HCT116 (cell line): ENCODE results near the gene ADI1. TPM values are rescaled to one million over a fixed set of nuclear protein-coding genes. Genes with fewer than 3 reads are reported as not detected.

Experiments
- ATAC-seq: fragments of 200-7000 bp; cut with Tn5 transposase; 2 replicates; pipeline ENCODE4 v1.9.1; 2020; ENCODE audit warnings: mild to moderate bottlenecking, moderate library complexity
- BruUV-seq: library from RNA; stranded (reverse); fragments of 400-500 nt; replicated peaks from 2 replicates; lab custom pipeline; 2021; lab: Mats Ljungman, UMichigan
- CTCF ChIA-PET: fragments of 300-600 bp; sonication (Branson Sonifier 250); formaldehyde crosslinking; loops from one replicate; lab custom pipeline; 2021; ENCODE audit warnings: antibody characterized with exemption; lab: Charles Lee
- POLR2A ChIA-PET: fragments of 300-600, 350-600 bp; sonication (Branson Sonifier 250); formaldehyde crosslinking; loops from one replicate; lab custom pipeline; 2021; ENCODE audit warnings: antibody characterized with exemption; lab: Charles Lee
- RAD21 ChIA-PET, 2 experiments: fragments of 300-600 bp; sonication (Branson Sonifier 250); formaldehyde crosslinking; loops; one replicate each; lab custom pipeline; 2023; ENCODE audit warnings: low total read pairs in 2 of 2; ENCODE audit not compliant: uncharacterized antibody in 2 of 2, unreplicated experiment in 2 of 2, low non-redundant PET in 1 of 2; lab: Charles Lee
- DNase-seq: peaks from one replicate; pipeline ENCODE4 v3.0.0-alpha.2; 2010; ENCODE audit warnings: low read depth, low spot score
- H2AFZ ChIP-seq: fragments of 200-600 bp; shearing (Covaris generic), sonication (generic); 2 replicates; pipeline ENCODE4 v1.6.1; 2017; ENCODE audit warnings: low read depth, mixed run types, mixed read lengths, antibody characterized with exemption, low read length; ENCODE audit not compliant: poor library complexity, severe bottlenecking
- H3K27ac ChIP-seq: 2 replicates; pipeline ENCODE4 v1.5.1; 2012; ENCODE audit warnings: low read depth, low read length
- H3K27me3 ChIP-seq: fragments of 200-600 bp; sonication (generic); 2 replicates; pipeline ENCODE4 v1.6.1; 2016; ENCODE audit warnings: mixed run types, low read length, mixed read lengths; ENCODE audit not compliant: insufficient read depth
- H3K36me3 ChIP-seq, 2 experiments: fragments of 200-500 bp in 1 of 2; fragments of 200-600 bp in 1 of 2; sonication (Bioruptor generic) in 1 of 2; sonication (generic) in 1 of 2; 2 replicates each; pipeline versions ENCODE4 v1.5.1 to v1.6.1; 2014 to 2016; ENCODE audit warnings: low read length in 2 of 2, inconsistent platforms in 1 of 2, mixed read lengths in 1 of 2, mixed run types in 1 of 2; ENCODE audit not compliant: insufficient read depth in 2 of 2, control insufficient read depth in 1 of 2
- H3K4me1 ChIP-seq, 2 experiments: fragments of 200-600 bp in 1 of 2; sonication (generic) in 1 of 2; 2 replicates each; pipeline versions ENCODE4 v1.5.1 to v1.6.1; 2012 to 2017; ENCODE audit warnings: low read length in 2 of 2, inconsistent platforms in 1 of 2, mild to moderate bottlenecking in 1 of 2, mixed read lengths in 1 of 2, mixed run types in 1 of 2, moderate library complexity in 1 of 2; ENCODE audit not compliant: insufficient read depth in 2 of 2, control insufficient read depth in 1 of 2
- H3K4me2 ChIP-seq: fragments of 200-600 bp; sonication (generic); 2 replicates; pipeline ENCODE4 v1.6.1; 2017; ENCODE audit warnings: mixed run types, low read length, mixed read lengths
- H3K4me3 ChIP-seq, 2 experiments: fragments of 200-600 bp in 1 of 2; sonication (generic) in 1 of 2; replicated peaks in 1 of 2; 2 replicates each; pipeline ENCODE4 v1.5.1; 2011 to 2016; ENCODE audit warnings: low read length in 2 of 2, control low read depth in 1 of 2, low read depth in 1 of 2, mild to moderate bottlenecking in 1 of 2, mixed read lengths in 1 of 2, mixed run types in 1 of 2
- H3K79me2 ChIP-seq: fragments of 200-600 bp; sonication (generic); 2 replicates; pipeline ENCODE4 v1.6.1; 2017; ENCODE audit warnings: mild to moderate bottlenecking, mixed run types, low read length, moderate library complexity, mixed read lengths; ENCODE audit not compliant: insufficient read depth
- H3K9ac ChIP-seq: fragments of 200-600 bp; sonication (generic); 2 replicates; pipeline ENCODE4 v1.6.1; 2016; ENCODE audit warnings: low read length, mixed read lengths
- H3K9me2 ChIP-seq: fragments of 200-600 bp; sonication (generic), shearing (Covaris generic); 2 replicates; pipeline ENCODE4 v1.6.1; 2017; ENCODE audit warnings: mixed run types, mild to moderate bottlenecking, moderate library complexity; ENCODE audit not compliant: insufficient read depth
- H3K9me3 ChIP-seq, 2 experiments: fragments of 200-500 bp in 1 of 2; fragments of 200-600 bp in 1 of 2; sonication (Bioruptor generic) in 1 of 2; sonication (generic) in 1 of 2; 2 replicates each; pipeline ENCODE4 v1.6.1; 2014 to 2017; ENCODE audit warnings: low read length in 2 of 2, mixed read lengths in 2 of 2, inconsistent platforms in 1 of 2, low read depth in 1 of 2, mild to moderate bottlenecking in 1 of 2, mixed run types in 1 of 2, moderate library complexity in 1 of 2; ENCODE audit not compliant: control insufficient read depth in 1 of 2, insufficient read depth in 1 of 2
- H4K20me1 ChIP-seq: fragments of 200-600 bp; sonication (generic), shearing (Covaris generic); 2 replicates; pipeline ENCODE4 v1.6.1; 2017; ENCODE audit warnings: mixed run types, mild to moderate bottlenecking, moderate library complexity; ENCODE audit not compliant: insufficient read depth
- ATF3 ChIP-seq: IDR thresholded peaks from 2 replicates; pipeline ENCODE4 v1.6.1; 2012
- CEBPB ChIP-seq: IDR thresholded peaks from 2 replicates; pipeline ENCODE4 v1.6.1; 2012; ENCODE audit warnings: low read depth
- CTCF ChIP-seq, 3 experiments: fragments of 200-600 bp in 1 of 3; sonication (generic) in 1 of 3; IDR thresholded peaks in 2 of 3; conservative IDR thresholded peaks in 1 of 3; 2 replicates each; pipeline ENCODE4 v1.5.1; 2012 to 2017; ENCODE audit warnings: low read depth in 2 of 3, low read length in 2 of 3, antibody characterized with exemption in 1 of 3, borderline replicate concordance in 1 of 3, control low read depth in 1 of 3, mild to moderate bottlenecking in 1 of 3, mixed read lengths in 1 of 3, mixed run types in 1 of 3, moderate library complexity in 1 of 3; ENCODE audit not compliant: insufficient read depth in 1 of 3
- EGR1 ChIP-seq: IDR thresholded peaks from 2 replicates; pipeline ENCODE4 v1.6.1; 2012; ENCODE audit warnings: low read depth
- ELF1 ChIP-seq: IDR thresholded peaks from 2 replicates; pipeline ENCODE4 v1.6.1; 2012; ENCODE audit warnings: low read depth, borderline replicate concordance
- EZH2 ChIP-seq: fragments of 200-600 bp; sonication (generic); IDR thresholded peaks from 2 replicates; pipeline ENCODE4 v1.6.1; 2017; ENCODE audit warnings: antibody characterized with exemption, mixed run types
- EZH2phosphoT487 ChIP-seq: fragments of 200-600 bp; IDR thresholded peaks from 2 replicates; pipeline ENCODE4 v1.6.1; 2018; ENCODE audit warnings: antibody characterized with exemption, borderline replicate concordance
- JUND ChIP-seq: IDR thresholded peaks from 2 replicates; pipeline ENCODE4 v1.6.1; 2012
- POLR2A ChIP-seq: IDR thresholded peaks from 2 replicates; pipeline ENCODE4 v1.7.0; 2011; ENCODE audit warnings: borderline replicate concordance; ENCODE audit not compliant: insufficient read depth, insufficient read length; ENCODE audit errors: extremely low read depth
- POLR2AphosphoS5 ChIP-seq: IDR thresholded peaks from 2 replicates; pipeline ENCODE4 v1.6.1; 2011; ENCODE audit warnings: mild to moderate bottlenecking, low read depth, low read length, moderate library complexity
- RAD21 ChIP-seq: IDR thresholded peaks from 2 replicates; pipeline ENCODE4 v1.6.1; 2012; ENCODE audit warnings: low read depth, mild to moderate bottlenecking
- SIN3A ChIP-seq: IDR thresholded peaks from 2 replicates; pipeline ENCODE4 v1.6.1; 2012; ENCODE audit warnings: low read depth
- SP1 ChIP-seq: IDR thresholded peaks from 2 replicates; pipeline ENCODE4 v1.6.1; 2012; ENCODE audit warnings: low read depth
- TCF7L2 ChIP-seq: IDR thresholded peaks from 2 replicates; pipeline ENCODE4 v1.7.0; 2011; ENCODE audit warnings: borderline replicate concordance, inconsistent platforms; ENCODE audit not compliant: insufficient read depth, insufficient read length; ENCODE audit errors: extremely low read depth
- YY1 ChIP-seq: IDR thresholded peaks from 2 replicates; pipeline ENCODE4 v1.6.1; 2011; ENCODE audit warnings: low read length, low read depth, moderate library complexity, mild to moderate bottlenecking; ENCODE audit not compliant: insufficient replicate concordance; ENCODE audit errors: extremely low read depth
- intact Hi-C: fragments of 100-400 bp; cut with micrococcal nuclease; formaldehyde crosslinking; loops from 2 replicates; pipeline ENCODE4 v1.10.0; 2022
- total RNA-seq: library from RNA; stranded (reverse); gene quantifications from one replicate; pipeline ENCODE4 v1.2.1, GENCODE V29; 2021; ENCODE audit not compliant: unreplicated experiment
- TF ChIP-seq, protein P1 (sequence below): IDR thresholded peaks from 2 replicates; pipeline ENCODE4 v1.6.1; 2012; ENCODE audit warnings: low read depth
- TF ChIP-seq, protein P2 (sequence below): IDR thresholded peaks from 2 replicates; pipeline ENCODE4 v1.6.1; 2011; ENCODE audit warnings: mild to moderate bottlenecking, low read length, moderate library complexity; ENCODE audit not compliant: insufficient replicate concordance; ENCODE audit errors: extremely low read depth

The ADI1 gene
- total RNA-seq, 1 experiment from 2014 or later = 27.0 TPM

- ChIA-PET CTCF (no interaction called here), POLR2A (no interaction called here), RAD21 (no interaction called here)
- H2AFZ ChIP-seq = no peak overlapping the region
- H3K27me3 ChIP-seq = no peaks in the 10 kb centered on the region
- DNase-seq = no peak
- no peak overlapping the region for H3K4me3 ChIP-seq
- no peaks in the 10 kb centered on the region for H3K9me2 ChIP-seq
- H3K79me2 ChIP-seq = no peaks in the 10 kb centered on the region
- H3K27ac ChIP-seq = no peak overlapping the region
- H3K9ac ChIP-seq = no peak overlapping the region
- no peak for TF ChIP-seq POLR2AphosphoS5
- no peak for TF ChIP-seq JUND
- TF ChIP-seq, protein P1, sequence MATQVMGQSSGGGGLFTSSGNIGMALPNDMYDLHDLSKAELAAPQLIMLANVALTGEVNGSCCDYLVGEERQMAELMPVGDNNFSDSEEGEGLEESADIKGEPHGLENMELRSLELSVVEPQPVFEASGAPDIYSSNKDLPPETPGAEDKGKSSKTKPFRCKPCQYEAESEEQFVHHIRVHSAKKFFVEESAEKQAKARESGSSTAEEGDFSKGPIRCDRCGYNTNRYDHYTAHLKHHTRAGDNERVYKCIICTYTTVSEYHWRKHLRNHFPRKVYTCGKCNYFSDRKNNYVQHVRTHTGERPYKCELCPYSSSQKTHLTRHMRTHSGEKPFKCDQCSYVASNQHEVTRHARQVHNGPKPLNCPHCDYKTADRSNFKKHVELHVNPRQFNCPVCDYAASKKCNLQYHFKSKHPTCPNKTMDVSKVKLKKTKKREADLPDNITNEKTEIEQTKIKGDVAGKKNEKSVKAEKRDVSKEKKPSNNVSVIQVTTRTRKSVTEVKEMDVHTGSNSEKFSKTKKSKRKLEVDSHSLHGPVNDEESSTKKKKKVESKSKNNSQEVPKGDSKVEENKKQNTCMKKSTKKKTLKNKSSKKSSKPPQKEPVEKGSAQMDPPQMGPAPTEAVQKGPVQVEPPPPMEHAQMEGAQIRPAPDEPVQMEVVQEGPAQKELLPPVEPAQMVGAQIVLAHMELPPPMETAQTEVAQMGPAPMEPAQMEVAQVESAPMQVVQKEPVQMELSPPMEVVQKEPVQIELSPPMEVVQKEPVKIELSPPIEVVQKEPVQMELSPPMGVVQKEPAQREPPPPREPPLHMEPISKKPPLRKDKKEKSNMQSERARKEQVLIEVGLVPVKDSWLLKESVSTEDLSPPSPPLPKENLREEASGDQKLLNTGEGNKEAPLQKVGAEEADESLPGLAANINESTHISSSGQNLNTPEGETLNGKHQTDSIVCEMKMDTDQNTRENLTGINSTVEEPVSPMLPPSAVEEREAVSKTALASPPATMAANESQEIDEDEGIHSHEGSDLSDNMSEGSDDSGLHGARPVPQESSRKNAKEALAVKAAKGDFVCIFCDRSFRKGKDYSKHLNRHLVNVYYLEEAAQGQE = no peak
- TF ChIP-seq CEBPB = no peak
- no peak for TF ChIP-seq SIN3A
- no peak for TF ChIP-seq ELF1
- no peak for TF ChIP-seq RAD21
- no peak for TF ChIP-seq EZH2
- no peak for TF ChIP-seq TCF7L2
- TF ChIP-seq EZH2phosphoT487 = no peak
- TF ChIP-seq ATF3 = no peak
- TF ChIP-seq POLR2A = no peak
- no peak for TF ChIP-seq CTCF (IDR thresholded peaks at IDR 0.05 in 2 of 3, conservative IDR thresholded peaks at IDR 0.05 in 1 of 3; ENCODE audit: borderline replicate concordance in 1 of 3, insufficient read depth in 1 of 3, low read depth in 2 of 3, low read length in 2 of 3)
- no peak for TF ChIP-seq SP1
- TF ChIP-seq EGR1 = no peak
- TF ChIP-seq, protein P2, sequence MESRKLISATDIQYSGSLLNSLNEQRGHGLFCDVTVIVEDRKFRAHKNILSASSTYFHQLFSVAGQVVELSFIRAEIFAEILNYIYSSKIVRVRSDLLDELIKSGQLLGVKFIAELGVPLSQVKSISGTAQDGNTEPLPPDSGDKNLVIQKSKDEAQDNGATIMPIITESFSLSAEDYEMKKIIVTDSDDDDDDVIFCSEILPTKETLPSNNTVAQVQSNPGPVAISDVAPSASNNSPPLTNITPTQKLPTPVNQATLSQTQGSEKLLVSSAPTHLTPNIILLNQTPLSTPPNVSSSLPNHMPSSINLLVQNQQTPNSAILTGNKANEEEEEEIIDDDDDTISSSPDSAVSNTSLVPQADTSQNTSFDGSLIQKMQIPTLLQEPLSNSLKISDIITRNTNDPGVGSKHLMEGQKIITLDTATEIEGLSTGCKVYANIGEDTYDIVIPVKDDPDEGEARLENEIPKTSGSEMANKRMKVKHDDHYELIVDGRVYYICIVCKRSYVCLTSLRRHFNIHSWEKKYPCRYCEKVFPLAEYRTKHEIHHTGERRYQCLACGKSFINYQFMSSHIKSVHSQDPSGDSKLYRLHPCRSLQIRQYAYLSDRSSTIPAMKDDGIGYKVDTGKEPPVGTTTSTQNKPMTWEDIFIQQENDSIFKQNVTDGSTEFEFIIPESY = no peak
- no peak for TF ChIP-seq YY1
- H3K36me3 ChIP-seq = peaks cover 0 to 2% of the 10 kb centered on the region in 2 experiments; a peak in 2 of 4 replicates
- intact Hi-C loops = no loop called here
- H4K20me1 ChIP-seq = no peaks in the 10 kb centered on the region
- ATAC-seq = no peak
- H3K4me2 ChIP-seq = no peak overlapping the region
- no peaks in the 10 kb centered on the region for H3K9me3 ChIP-seq
- no TSS peak for BruUV-seq
- no peaks in the 10 kb centered on the region for H3K4me1 ChIP-seq
These were observed 68.2 kb downstream of the ADI1 start for GRCh38 chr2:3451169-3451568.
